Epithelial cell of proximal tubule (primary cell): ENCODE results near the gene FANCC. TPM values are rescaled to one million over a fixed set of nuclear protein-coding genes. Genes with fewer than 3 reads are reported as not detected.

Source experiments
- DNase-seq: peaks from one replicate; pipeline ENCODE4 v3.0.0-alpha.2; 2011; ENCODE audit warnings: low read depth
- H3K4me3 ChIP-seq: 2 replicates; pipeline ENCODE4 v1.5.1; 2011; ENCODE audit warnings: low read depth, mild to moderate bottlenecking, low read length
- CTCF ChIP-seq: conservative IDR thresholded peaks from 2 replicates; pipeline ENCODE4 v1.5.1; 2012; ENCODE audit warnings: low read depth, mild to moderate bottlenecking, low read length
- total RNA-seq: library from RNA; depleted of rRNA; stranded (reverse); fragments of >200 nt; gene quantifications from 2 replicates; pipeline ENCODE4 v1.2.3, GENCODE V29; 2015

The FANCC gene
- total RNA-seq, 1 donor from 2014 or later, result 9.4 TPM

DNA sequence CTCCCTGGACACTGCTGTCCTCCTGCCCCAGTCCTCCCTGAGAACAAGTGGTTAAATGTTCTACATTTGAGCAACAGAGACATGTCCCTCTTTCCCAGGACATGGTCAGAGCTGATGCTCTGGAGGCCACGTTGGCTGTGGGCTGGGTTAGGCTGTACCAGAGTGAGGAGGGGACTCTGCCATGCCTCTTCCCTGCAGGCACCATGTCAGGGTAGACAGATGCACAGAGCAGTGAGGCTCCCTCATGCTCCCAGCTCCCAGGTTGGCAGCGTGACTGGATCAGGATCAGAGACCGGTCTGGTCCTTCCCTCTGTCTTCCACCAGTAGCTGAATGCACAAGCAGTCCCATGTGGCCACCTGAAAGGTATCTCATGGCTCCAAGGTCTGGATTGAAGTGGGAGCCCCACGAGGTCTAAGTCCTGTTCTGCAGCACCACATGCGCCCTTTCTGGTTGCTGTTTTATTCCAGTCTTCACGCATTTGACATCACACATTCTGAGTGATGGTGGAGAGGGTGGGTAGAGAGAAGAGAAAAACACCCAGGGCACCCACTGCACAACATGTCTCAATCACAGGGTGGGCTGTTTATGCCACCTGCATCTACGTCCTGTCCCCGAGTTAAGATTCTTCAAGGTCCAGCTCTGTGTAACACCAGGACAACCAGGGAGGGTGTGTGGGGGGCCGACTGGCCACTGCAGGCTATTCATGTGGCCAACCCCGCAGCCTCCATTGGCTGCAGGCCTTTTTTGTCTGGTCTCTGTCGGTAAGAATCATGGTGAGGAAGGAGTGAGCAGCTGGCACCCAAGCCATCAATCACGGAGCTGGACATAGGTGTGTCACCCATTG, 204.9 kb downstream of the FANCC start:
- H3K4me3 ChIP-seq, result no peak overlapping the region
- no peak for TF ChIP-seq CTCF
- no peak for DNase-seq

DNA sequence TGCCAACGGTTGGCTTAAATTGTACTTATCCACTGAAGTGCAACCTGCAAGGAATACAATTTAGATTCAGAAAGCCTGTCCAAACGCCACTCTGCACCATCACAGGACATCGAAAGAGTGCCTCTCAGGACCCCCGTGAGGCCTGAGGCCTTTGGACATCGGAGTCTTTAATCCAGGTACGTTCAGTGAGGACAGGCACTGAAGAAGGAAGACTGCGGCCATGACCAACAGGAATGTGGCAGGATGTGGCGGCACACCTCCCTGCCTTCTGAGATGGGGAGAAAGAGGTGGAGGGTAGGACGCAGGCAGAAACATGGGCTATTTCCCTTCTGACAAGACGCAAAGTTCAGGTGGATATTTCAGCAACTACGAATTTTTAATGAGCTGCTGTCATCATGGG, 205.8 kb downstream of the FANCC start:
- DNase-seq, result no peak
- no peak for TF ChIP-seq CTCF
- H3K4me3 ChIP-seq, result no peak overlapping the region

GRCh38 chr9:95110921-95111525, 206.5 kb downstream of the FANCC start:
- no peak overlapping the region for H3K4me3 ChIP-seq
- no peak for DNase-seq
- no peak for TF ChIP-seq CTCF

- no peak for TF ChIP-seq CTCF
- no peak overlapping the region for H3K4me3 ChIP-seq
- DNase-seq, result no peak
Observed at GRCh38 chr9:95109456-95109855, 208.1 kb downstream of the FANCC start.

GRCh38 chr9:95108777-95109176, 208.7 kb downstream of the FANCC start:
- H3K4me3 ChIP-seq, result no peak overlapping the region
- TF ChIP-seq CTCF, result no peak
- no peak for DNase-seq

- H3K4me3 ChIP-seq, result no peak overlapping the region
- no peak for TF ChIP-seq CTCF
- DNase-seq, result no peak
Observed at GRCh38 chr9:95107976-95108375, 209.5 kb downstream of the FANCC start.
